Endothelial cell (in vitro differentiated cells): ENCODE data around the gene KIF2B. TPM values are rescaled to one million over a fixed set of nuclear protein-coding genes. Genes with fewer than 3 reads are reported as not detected.

Source experiments
- DNase-seq: peaks from one replicate; pipeline ENCODE4 v3.0.0; 2021; ENCODE audit warnings: low spot score
- H3K27ac Mint-ChIP-seq: one replicate; pipeline ENCODE4 v1.8.0; 2021; ENCODE audit warnings: mixed read lengths, inconsistent platforms; ENCODE audit not compliant: unreplicated experiment
- H3K27me3 Mint-ChIP-seq: one replicate; pipeline ENCODE4 v1.8.0; 2021; ENCODE audit warnings: mild to moderate bottlenecking, moderate library complexity, mixed read lengths, inconsistent platforms; ENCODE audit not compliant: unreplicated experiment
- H3K36me3 Mint-ChIP-seq: one replicate; pipeline ENCODE4 v1.8.0; 2021; ENCODE audit warnings: mild to moderate bottlenecking, low read depth, mixed read lengths, inconsistent platforms; ENCODE audit not compliant: unreplicated experiment
- H3K4me1 Mint-ChIP-seq: one replicate; pipeline ENCODE4 v1.8.0; 2021; ENCODE audit warnings: mild to moderate bottlenecking, mixed read lengths, inconsistent platforms; ENCODE audit not compliant: unreplicated experiment
- H3K4me3 Mint-ChIP-seq: one replicate; pipeline ENCODE4 v1.8.0; 2021; ENCODE audit warnings: mild to moderate bottlenecking, mixed read lengths, inconsistent platforms; ENCODE audit not compliant: unreplicated experiment
- H3K9me3 Mint-ChIP-seq: one replicate; pipeline ENCODE4 v1.8.0; 2021; ENCODE audit warnings: mixed read lengths, inconsistent platforms; ENCODE audit not compliant: unreplicated experiment
- CTCF ChIP-seq: fragments of 200-600 bp; sonication (generic); IDR thresholded peaks from one replicate; pipeline ENCODE4 v1.5.0; 2021; ENCODE audit warnings: antibody characterized with exemption; ENCODE audit not compliant: unreplicated experiment
- long read RNA-seq: library from polyadenylated mRNA; unstranded; transcript quantifications from one replicate; pipeline ENCODE4 v2.0.0, GENCODE V29; 2020; ENCODE audit not compliant: unreplicated experiment
- total RNA-seq: library from RNA; stranded (reverse); fragmentation: NEBNext Ultra II Directional; extraction: Animal tissue kit (Norgen Biotek cat#: 25700); gene quantifications from one replicate; pipeline ENCODE4 v1.2.1, GENCODE V29; 2021; ENCODE audit not compliant: unreplicated experiment

KIF2B gene, protein sequence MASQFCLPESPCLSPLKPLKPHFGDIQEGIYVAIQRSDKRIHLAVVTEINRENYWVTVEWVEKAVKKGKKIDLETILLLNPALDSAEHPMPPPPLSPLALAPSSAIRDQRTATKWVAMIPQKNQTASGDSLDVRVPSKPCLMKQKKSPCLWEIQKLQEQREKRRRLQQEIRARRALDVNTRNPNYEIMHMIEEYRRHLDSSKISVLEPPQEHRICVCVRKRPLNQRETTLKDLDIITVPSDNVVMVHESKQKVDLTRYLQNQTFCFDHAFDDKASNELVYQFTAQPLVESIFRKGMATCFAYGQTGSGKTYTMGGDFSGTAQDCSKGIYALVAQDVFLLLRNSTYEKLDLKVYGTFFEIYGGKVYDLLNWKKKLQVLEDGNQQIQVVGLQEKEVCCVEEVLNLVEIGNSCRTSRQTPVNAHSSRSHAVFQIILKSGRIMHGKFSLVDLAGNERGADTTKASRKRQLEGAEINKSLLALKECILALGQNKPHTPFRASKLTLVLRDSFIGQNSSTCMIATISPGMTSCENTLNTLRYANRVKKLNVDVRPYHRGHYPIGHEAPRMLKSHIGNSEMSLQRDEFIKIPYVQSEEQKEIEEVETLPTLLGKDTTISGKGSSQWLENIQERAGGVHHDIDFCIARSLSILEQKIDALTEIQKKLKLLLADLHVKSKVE
- total RNA-seq, result not detected
- long read RNA-seq, result 0 reads

DNA sequence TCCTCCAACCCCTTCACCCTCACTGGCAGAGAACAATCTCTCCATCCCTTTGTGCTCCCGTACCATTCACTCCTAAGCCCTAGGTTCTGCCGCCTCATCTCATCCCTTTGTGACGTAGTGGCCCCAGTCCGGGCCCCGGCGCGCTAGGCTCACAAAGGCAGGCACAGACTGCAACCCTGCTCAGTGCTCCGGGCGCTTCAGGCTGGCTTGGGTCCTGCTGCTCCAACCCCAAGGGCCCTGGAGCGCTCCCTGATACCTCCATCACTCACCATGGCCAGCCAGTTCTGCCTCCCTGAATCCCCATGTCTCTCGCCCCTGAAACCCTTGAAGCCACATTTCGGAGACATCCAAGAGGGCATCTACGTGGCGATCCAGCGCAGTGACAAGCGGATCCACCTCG is at the start of gene KIF2B:
KIF2B (plus strand) TSS at position 164 of the 400 bp plus-strand sequence; CDS start at position 271, 107 bp downstream.
- H3K27ac Mint-ChIP-seq, result no peak within 1 kb of the TSS
- no peaks in the 10 kb centered on the region for H3K9me3 Mint-ChIP-seq
- no peaks in the 10 kb centered on the region for H3K36me3 Mint-ChIP-seq
- no peaks in the 10 kb centered on the region for H3K27me3 Mint-ChIP-seq
- no peak within 1 kb of the TSS for H3K4me3 Mint-ChIP-seq
- DNase-seq, result no peak
- TF ChIP-seq CTCF, result no peak
- no peaks in the 10 kb centered on the region for H3K4me1 Mint-ChIP-seq

DNA sequence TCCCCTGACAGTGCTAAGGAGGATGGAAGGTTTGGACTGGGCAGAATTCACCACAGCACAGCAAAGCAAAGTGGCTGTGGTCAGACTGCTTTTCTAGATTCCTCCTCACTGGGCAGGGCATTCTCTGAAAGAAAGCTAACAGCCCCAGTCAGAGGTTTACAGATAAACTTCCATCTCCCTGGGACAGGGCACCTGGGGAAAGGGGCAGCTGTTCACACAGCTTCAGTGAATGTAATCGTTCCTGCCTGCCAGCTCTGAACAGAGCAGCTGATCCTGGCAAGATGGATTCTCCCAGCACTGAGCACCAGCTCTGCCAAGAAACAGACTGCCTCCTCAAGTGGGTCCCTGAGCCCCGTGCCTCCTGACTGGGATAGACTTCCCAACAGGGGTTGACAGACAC is 42.4 kb upstream of the KIF2B start:
- TF ChIP-seq CTCF, result no peak
- no peaks in the 10 kb centered on the region for H3K36me3 Mint-ChIP-seq
- no peak for DNase-seq
- H3K27me3 Mint-ChIP-seq, result no peaks in the 10 kb centered on the region
- H3K27ac Mint-ChIP-seq, result no peak overlapping the region
- no peak overlapping the region for H3K4me3 Mint-ChIP-seq
- no peaks in the 10 kb centered on the region for H3K4me1 Mint-ChIP-seq
- no peaks in the 10 kb centered on the region for H3K9me3 Mint-ChIP-seq

GRCh38 chr17:53791551-53791950 is 31.2 kb upstream of the KIF2B start:
- DNase-seq, result no peak
- Mint-ChIP-seq H3K4me3 (no peak overlapping the region), H3K36me3 (no peaks in the 10 kb centered on the region), H3K4me1 (no peaks in the 10 kb centered on the region), H3K9me3 (no peaks in the 10 kb centered on the region), H3K27me3 (peaks cover 1% of the 10 kb centered on the region), H3K27ac (no peak overlapping the region)
- TF ChIP-seq CTCF, result no peak

- H3K9me3 Mint-ChIP-seq, result no peaks in the 10 kb centered on the region
- H3K36me3 Mint-ChIP-seq, result no peaks in the 10 kb centered on the region
- peaks cover 1% of the 10 kb centered on the region for H3K27me3 Mint-ChIP-seq
- no peak for DNase-seq
- H3K4me3 Mint-ChIP-seq, result no peak overlapping the region
- TF ChIP-seq CTCF, result no peak
- no peaks in the 10 kb centered on the region for H3K4me1 Mint-ChIP-seq
- no peak overlapping the region for H3K27ac Mint-ChIP-seq
Measured at GRCh38 chr17:53792451-53792850, 30.3 kb upstream of the KIF2B start.

DNA sequence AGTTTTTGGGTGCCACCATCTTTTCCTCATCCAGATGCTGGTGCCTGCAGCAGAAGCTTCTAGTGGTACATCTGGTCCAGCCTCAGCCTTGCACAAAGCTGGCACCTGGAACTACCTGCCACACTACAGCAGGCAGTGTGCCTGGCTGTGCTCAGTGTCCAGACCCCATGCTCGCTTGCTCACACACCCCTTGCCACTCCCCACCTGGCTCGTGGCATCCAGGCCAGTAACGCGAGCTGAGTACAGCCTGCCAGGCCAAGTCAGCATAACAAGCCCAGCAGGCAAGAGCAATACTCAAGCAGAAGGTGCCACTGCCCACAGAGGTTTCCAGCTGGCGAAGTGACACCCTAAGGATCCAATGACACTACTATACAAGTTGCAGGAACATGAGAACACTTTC is 29.7 kb upstream of the KIF2B start:
- H3K27ac Mint-ChIP-seq, result no peak overlapping the region
- TF ChIP-seq CTCF, result no peak

More for the DNA sequence above, 29.7 kb upstream of the KIF2B start:
- Mint-ChIP-seq H3K27me3 (peaks cover 1% of the 10 kb centered on the region), H3K4me3 (no peak overlapping the region), H3K9me3 (no peaks in the 10 kb centered on the region), H3K4me1 (no peaks in the 10 kb centered on the region), H3K36me3 (no peaks in the 10 kb centered on the region)
- no peak for DNase-seq
